Camera-type eye (tissue), 1 donor: Measurements from ENCODE around the gene OR2A7. TPM values are rescaled to one million over a fixed set of nuclear protein-coding genes. Genes with fewer than 3 reads are reported as not detected.

Experiments used
- total RNA-seq: library from RNA; depleted of rRNA; stranded (reverse); fragments of >200 nt; gene quantifications from one replicate; pipeline ENCODE4 v1.2.3, GENCODE V29; 2014

Gene OR2A7
- 5.7 TPM for total RNA-seq

GRCh38 chr7:144264692-144265091, at the start of gene OR2A7:
OR2A7 (minus strand) TSS chr7:144264792; CDS start chr7:144259628, 5,164 bp downstream.

GRCh38 chr7:144311872-144312469, 47.4 kb upstream of the OR2A7 start, which contains the start of gene OR2A1:
OR2A1 (plus strand) TSS chr7:144312419; CDS start chr7:144318125, 5,706 bp downstream.

GRCh38 chr7:144269188-144269587, 4.6 kb upstream of the OR2A7 start, which contains the start of gene CTAGE8:
CTAGE8 (minus strand) TSS chr7:144269288; CDS start chr7:144269250, 38 bp downstream.

GRCh38 chr7:144239365-144239764, 25.2 kb downstream of the OR2A7 start, which contains the start of gene OR2A42:
OR2A42 (minus strand) TSS chr7:144239605; CDS start chr7:144232843, 6,762 bp downstream.

Other genes with a start within 250 kb of the OR2A7 start
- not detected for gene OR2A5, start 215.8 kb downstream of the OR2A7 start, total RNA-seq
- gene OR2A25, start 195.0 kb downstream of the OR2A7 start, total RNA-seq: not detected
- not detected for gene OR2A12, start 178.5 kb downstream of the OR2A7 start, total RNA-seq
- gene OR2A2, start 155.2 kb downstream of the OR2A7 start, total RNA-seq: not detected
- not detected for gene OR2A14, start 141.6 kb downstream of the OR2A7 start, total RNA-seq
- gene CTAGE4, start 81.3 kb downstream of the OR2A7 start, total RNA-seq: 2.7 TPM
- gene ARHGEF35, start 69.0 kb downstream of the OR2A7 start, total RNA-seq: 6.2 TPM
- gene OR2A42, start 25.2 kb downstream of the OR2A7 start, total RNA-seq: 0.16 TPM
- 1.0 TPM for gene CTAGE8, start 4.5 kb upstream of the OR2A7 start, total RNA-seq
- 0.44 TPM for gene OR2A1, start 47.6 kb upstream of the OR2A7 start, total RNA-seq
- gene ARHGEF5, start 90.6 kb upstream of the OR2A7 start, total RNA-seq: 6.9 TPM
- gene NOBOX, start 138.9 kb upstream of the OR2A7 start, total RNA-seq: not detected